Trophoblast cell (in vitro differentiated cells and primary cell): ENCODE data around the gene KCNT2.

ENCODE experiments used
- DNase-seq, 2 donors: peaks; one replicate each; pipeline ENCODE4 v3.0.0-alpha.2; 2016
- H2AFZ ChIP-seq: 2 replicates; pipeline ENCODE4 v1.6.1; 2013; ENCODE audit warnings: low read length, moderate library complexity, mild to moderate bottlenecking; ENCODE audit not compliant: insufficient read depth, poor library complexity
- H2AK5ac ChIP-seq: 2 replicates; pipeline ENCODE4 v1.6.1; 2013; ENCODE audit warnings: mild to moderate bottlenecking, low read length
- H2BK120ac ChIP-seq: 2 replicates; pipeline ENCODE4 v1.6.1; 2013; ENCODE audit warnings: low read length, mild to moderate bottlenecking, moderate library complexity; ENCODE audit not compliant: insufficient read depth, poor library complexity
- H2BK12ac ChIP-seq: 2 replicates; pipeline ENCODE4 v1.6.1; 2013; ENCODE audit warnings: mild to moderate bottlenecking, low read length, moderate library complexity
- H2BK5ac ChIP-seq: 2 replicates; pipeline ENCODE4 v1.6.1; 2013; ENCODE audit warnings: low read length, low read depth, moderate library complexity, mild to moderate bottlenecking; ENCODE audit not compliant: poor library complexity
- H3K14ac ChIP-seq: 2 replicates; pipeline ENCODE4 v1.6.1; 2013; ENCODE audit warnings: mild to moderate bottlenecking, low read length
- H3K18ac ChIP-seq: 2 replicates; pipeline ENCODE4 v1.6.1; 2013; ENCODE audit warnings: mild to moderate bottlenecking, low read length
- H3K23ac ChIP-seq: 2 replicates; pipeline ENCODE4 v1.6.1; 2013; ENCODE audit warnings: low read length
- H3K27ac ChIP-seq: 2 replicates; pipeline ENCODE4 v1.5.1; 2013; ENCODE audit warnings: low read depth, mild to moderate bottlenecking, inconsistent platforms, low read length, moderate library complexity
- H3K27me3 ChIP-seq: 2 replicates; pipeline ENCODE4 v1.6.1; 2013; ENCODE audit warnings: inconsistent platforms, mild to moderate bottlenecking, low read length, moderate library complexity; ENCODE audit not compliant: insufficient read depth
- H3K36me3 ChIP-seq, 2 experiments: 1 replicate in 1 of 2; 2 replicates in 1 of 2; pipeline ENCODE4 v1.6.1; 2013; ENCODE audit warnings: low read length in 2 of 2, mild to moderate bottlenecking in 2 of 2, moderate library complexity in 1 of 2; ENCODE audit not compliant: insufficient read depth in 2 of 2, control insufficient read depth in 1 of 2
- H3K4ac ChIP-seq: 2 replicates; pipeline ENCODE4 v1.6.1; 2013; ENCODE audit warnings: low read depth, mild to moderate bottlenecking, low read length, moderate library complexity
- H3K4me1 ChIP-seq, 2 experiments: 1 replicate in 1 of 2; 2 replicates in 1 of 2; pipeline ENCODE4 v1.6.1; 2013; ENCODE audit warnings: low read length in 2 of 2, mild to moderate bottlenecking in 2 of 2, moderate library complexity in 1 of 2; ENCODE audit not compliant: insufficient read depth in 2 of 2, control insufficient read depth in 1 of 2
- H3K4me2 ChIP-seq: 2 replicates; pipeline ENCODE4 v1.6.1; 2013; ENCODE audit warnings: inconsistent platforms, mild to moderate bottlenecking, low read length, moderate library complexity
- H3K4me3 ChIP-seq: 2 replicates; pipeline ENCODE4 v1.5.1; 2013; ENCODE audit warnings: mild to moderate bottlenecking, low read depth, low read length, inconsistent platforms
- H3K79me1 ChIP-seq: one replicate; pipeline ENCODE4 v1.6.1; 2013; ENCODE audit warnings: low read length
- H3K79me2 ChIP-seq: 2 replicates; pipeline ENCODE4 v1.6.1; 2013; ENCODE audit warnings: low read length, mild to moderate bottlenecking; ENCODE audit not compliant: control insufficient read depth, insufficient read depth, poor library complexity
- H3K9ac ChIP-seq: 2 replicates; pipeline ENCODE4 v1.6.1; 2013; ENCODE audit warnings: mild to moderate bottlenecking, low read length
- H3K9me3 ChIP-seq: 2 replicates; pipeline ENCODE4 v1.6.1; 2013; ENCODE audit warnings: low read depth, mild to moderate bottlenecking, control low read depth, inconsistent platforms, low read length; ENCODE audit not compliant: insufficient read depth
- H4K12ac ChIP-seq: 2 replicates; pipeline ENCODE4 v1.6.1; 2013; ENCODE audit warnings: low read depth, mild to moderate bottlenecking, low read length, moderate library complexity
- H4K8ac ChIP-seq: 2 replicates; pipeline ENCODE4 v1.6.1; 2013; ENCODE audit warnings: low read depth, mild to moderate bottlenecking, low read length, moderate library complexity
- H4K91ac ChIP-seq: one replicate; pipeline ENCODE4 v1.6.1; 2013; ENCODE audit warnings: low read depth, mild to moderate bottlenecking, low read length, moderate library complexity
- WGBS: extraction: QIAGEN DNeasy Blood & Tissue Kit; methylation state at CpG from one replicate; pipeline ENCODE4 v1.1.7; 2013; ENCODE audit warnings: missing lambda C conversion rate; ENCODE audit not compliant: insufficient read length, insufficient coverage; ENCODE audit errors: extremely low coverage; 5-methylcytosine and 5-hydroxymethylcytosine counted together

KCNT2 gene

GRCh38 chr1:196401891-196402290 is 206.3 kb downstream of the KCNT2 start:
- H3K27me3 ChIP-seq = no peaks in the 10 kb centered on the region
- H2BK120ac ChIP-seq = no peak overlapping the region
- no peak overlapping the region for H3K23ac ChIP-seq
- H3K9me3 ChIP-seq = no peaks in the 10 kb centered on the region
- no peak overlapping the region for H2BK12ac ChIP-seq
- H3K36me3 ChIP-seq = no peaks in the 10 kb centered on the region
- no peak overlapping the region for H4K8ac ChIP-seq
- no peak overlapping the region for H2BK5ac ChIP-seq
- no peak overlapping the region for H3K4me2 ChIP-seq
- no peaks in the 10 kb centered on the region for H3K79me2 ChIP-seq
- no peak overlapping the region for H3K4ac ChIP-seq
- DNase-seq = no peak
- no peak overlapping the region for H3K27ac ChIP-seq
- H3K4me3 ChIP-seq = no peak overlapping the region
- no peak overlapping the region for H4K12ac ChIP-seq
- no peak overlapping the region for H4K91ac ChIP-seq
- H3K4me1 ChIP-seq = no peaks in the 10 kb centered on the region
- no peak overlapping the region for H2AFZ ChIP-seq
- H3K9ac ChIP-seq = no peak overlapping the region
- H2AK5ac ChIP-seq = no peak overlapping the region
- H3K18ac ChIP-seq = no peak overlapping the region
- no peak overlapping the region for H3K14ac ChIP-seq
- H3K79me1 ChIP-seq = no peaks in the 10 kb centered on the region

- no peak overlapping the region for H3K14ac ChIP-seq
- no peaks in the 10 kb centered on the region for H3K27me3 ChIP-seq
- no peak overlapping the region for H3K4ac ChIP-seq
- no peak overlapping the region for H3K9ac ChIP-seq
- WGBS = no CpG with 5 or more reads among the region's 1 CpG
- H2BK120ac ChIP-seq = no peak overlapping the region
- no peak overlapping the region for H2BK12ac ChIP-seq
- no peaks in the 10 kb centered on the region for H3K79me1 ChIP-seq
- H3K4me2 ChIP-seq = no peak overlapping the region
- no peaks in the 10 kb centered on the region for H3K36me3 ChIP-seq
- H2AK5ac ChIP-seq = no peak overlapping the region
- no peak overlapping the region for H3K4me3 ChIP-seq
- no peak overlapping the region for H2AFZ ChIP-seq
- H3K23ac ChIP-seq = no peak overlapping the region
- no peak overlapping the region for H4K8ac ChIP-seq
- H3K4me1 ChIP-seq = no peaks in the 10 kb centered on the region
- no peak overlapping the region for H2BK5ac ChIP-seq
- H3K9me3 ChIP-seq = no peaks in the 10 kb centered on the region
- no peak overlapping the region for H3K27ac ChIP-seq
- H4K91ac ChIP-seq = no peak overlapping the region
- no peak overlapping the region for H4K12ac ChIP-seq
- H3K79me2 ChIP-seq = no peaks in the 10 kb centered on the region
- H3K18ac ChIP-seq = no peak overlapping the region
- DNase-seq = no peak
Observed at GRCh38 chr1:196401452-196401833, 206.8 kb downstream of the KCNT2 start.

GRCh38 chr1:196400478-196401451 is 207.5 kb downstream of the KCNT2 start:
- Histone ChIP-seq H3K18ac (no peak overlapping the region), H3K9ac (no peak overlapping the region), H3K79me2 (no peaks in the 10 kb centered on the region), H3K4me1 (no peaks in the 10 kb centered on the region), H3K4ac (no peak overlapping the region), H3K23ac (no peak overlapping the region), H3K79me1 (no peaks in the 10 kb centered on the region), H2AFZ (no peak overlapping the region), H2BK5ac (no peak overlapping the region), H2BK12ac (no peak overlapping the region), H4K12ac (no peak overlapping the region), H4K91ac (no peak overlapping the region), H3K9me3 (no peaks in the 10 kb centered on the region), H4K8ac (no peak overlapping the region), H3K4me3 (no peak overlapping the region), H3K14ac (no peak overlapping the region), H2AK5ac (no peak overlapping the region), H3K27ac (no peak overlapping the region), H3K27me3 (no peaks in the 10 kb centered on the region), H3K4me2 (no peak overlapping the region), H2BK120ac (no peak overlapping the region), H3K36me3 (no peaks in the 10 kb centered on the region)
- no peak for DNase-seq
- no CpG with 5 or more reads among the region's 7 CpGs for WGBS

- no peak overlapping the region for H2AFZ ChIP-seq
- no peak overlapping the region for H4K12ac ChIP-seq
- no peak overlapping the region for H3K4me3 ChIP-seq
- H3K27ac ChIP-seq = no peak overlapping the region
- no peaks in the 10 kb centered on the region for H3K79me1 ChIP-seq
- no peaks in the 10 kb centered on the region for H3K4me1 ChIP-seq
- no CpG with 5 or more reads among the region's 2 CpGs for WGBS
- no peaks in the 10 kb centered on the region for H3K36me3 ChIP-seq
- H4K91ac ChIP-seq = no peak overlapping the region
- H3K23ac ChIP-seq = no peak overlapping the region
- H3K14ac ChIP-seq = no peak overlapping the region
- H2BK12ac ChIP-seq = no peak overlapping the region
- no peaks in the 10 kb centered on the region for H3K9me3 ChIP-seq
- H3K9ac ChIP-seq = no peak overlapping the region
- H3K27me3 ChIP-seq = no peaks in the 10 kb centered on the region
- H3K4ac ChIP-seq = no peak overlapping the region
- H2BK120ac ChIP-seq = no peak overlapping the region
- no peak overlapping the region for H2BK5ac ChIP-seq
- no peak overlapping the region for H3K18ac ChIP-seq
- no peaks in the 10 kb centered on the region for H3K79me2 ChIP-seq
- no peak overlapping the region for H4K8ac ChIP-seq
- DNase-seq = no peak
- H3K4me2 ChIP-seq = no peak overlapping the region
- no peak overlapping the region for H2AK5ac ChIP-seq
Observed at GRCh38 chr1:196399713-196400112, 208.5 kb downstream of the KCNT2 start.
